Neural progenitor cell (in vitro differentiated cells): Measurements from ENCODE around the gene CCDC201. TPM values are rescaled to one million over a fixed set of nuclear protein-coding genes. Genes with fewer than 3 reads are reported as not detected.

ENCODE experiments used
- DNase-seq: peaks from one replicate; pipeline ENCODE4 v3.0.0-alpha.2; 2016; ENCODE audit warnings: low spot score
- H2AFZ ChIP-seq: fragments of 200-600 bp; sonication (generic); replicated peaks from 2 replicates; pipeline ENCODE4 v1.6.1; 2016; ENCODE audit warnings: antibody characterized with exemption
- H3F3A ChIP-seq: fragments of 200-600 bp; sonication (generic); 2 replicates; pipeline ENCODE4 v1.6.1; 2016; ENCODE audit warnings: antibody characterized with exemption, low read depth
- H3K27ac ChIP-seq: fragments of 200-600 bp; sonication (generic); 2 replicates; pipeline ENCODE4 v1.5.1; 2016; ENCODE audit warnings: mild to moderate bottlenecking
- H3K27me3 ChIP-seq: fragments of 200-600 bp; sonication (generic); 2 replicates; pipeline ENCODE4 v1.6.1; 2016; ENCODE audit warnings: mild to moderate bottlenecking, moderate library complexity
- H3K36me3 ChIP-seq: fragments of 200-600 bp; sonication (generic); 2 replicates; pipeline ENCODE4 v1.5.1; 2016
- H3K4me1 ChIP-seq: fragments of 200-600 bp; sonication (generic); 2 replicates; pipeline ENCODE4 v1.6.1; 2016; ENCODE audit warnings: mixed run types
- H3K4me2 ChIP-seq: fragments of 200-600 bp; sonication (generic); 2 replicates; pipeline ENCODE4 v1.6.1; 2016
- H3K4me3 ChIP-seq: fragments of 200-600 bp; sonication (generic); 2 replicates; pipeline ENCODE4 v1.5.1; 2016
- H3K79me2 ChIP-seq: fragments of 200-600 bp; sonication (generic); 2 replicates; pipeline ENCODE4 v1.6.1; 2016; ENCODE audit warnings: low read depth
- H3K9ac ChIP-seq: fragments of 200-600 bp; sonication (generic); 2 replicates; pipeline ENCODE4 v1.6.1; 2016
- H3K9me3 ChIP-seq: fragments of 200-600 bp; sonication (generic); 2 replicates; pipeline ENCODE4 v1.5.1; 2016; ENCODE audit warnings: low read depth
- H4K20me1 ChIP-seq: fragments of 200-600 bp; sonication (generic); 2 replicates; pipeline ENCODE4 v1.6.1; 2016; ENCODE audit warnings: low read depth
- H3K27ac Mint-ChIP-seq: 3 replicates; pipeline ENCODE4 v1.8.0; 2021; ENCODE audit warnings: mixed read lengths
- H3K27me3 Mint-ChIP-seq: 2 replicates; pipeline ENCODE4 v1.8.0; 2022; ENCODE audit warnings: low read depth, mild to moderate bottlenecking, inconsistent platforms, moderate library complexity, mixed read lengths; ENCODE audit not compliant: insufficient read depth
- H3K36me3 Mint-ChIP-seq: 3 replicates; pipeline ENCODE4 v1.8.0; 2021; ENCODE audit warnings: mixed read lengths
- H3K4me1 Mint-ChIP-seq: 3 replicates; pipeline ENCODE4 v1.8.0; 2021; ENCODE audit warnings: mixed read lengths
- H3K4me3 Mint-ChIP-seq: 3 replicates; pipeline ENCODE4 v1.8.0; 2021; ENCODE audit warnings: mild to moderate bottlenecking, moderate library complexity, mixed read lengths
- H3K9me3 Mint-ChIP-seq: 3 replicates; pipeline ENCODE4 v1.8.0; 2020; ENCODE audit warnings: mixed read lengths
- EZH2 ChIP-seq: fragments of 200-600 bp; sonication (generic); IDR thresholded peaks from 2 replicates; pipeline ENCODE4 v1.6.1; 2017; ENCODE audit warnings: antibody characterized with exemption, mild to moderate bottlenecking, moderate library complexity
- EZH2phosphoT487 ChIP-seq: fragments of 200-600 bp; sonication (generic); IDR thresholded peaks from 2 replicates; pipeline ENCODE4 v1.6.1; 2017; ENCODE audit warnings: antibody characterized with exemption
- total RNA-seq: library from RNA; depleted of rRNA; stranded (reverse); fragments of >200 nt; gene quantifications from 2 replicates; pipeline ENCODE4 v1.2.3, GENCODE V29; 2015; ENCODE audit warnings: low replicate concordance
- TF ChIP-seq, protein P1 (sequence below): fragments of 200-600 bp; sonication (generic); IDR thresholded peaks from 2 replicates; pipeline ENCODE4 v1.5.1; 2017; ENCODE audit warnings: antibody characterized with exemption, mild to moderate bottlenecking

The CCDC201 gene
- total RNA-seq, 1 donor from 2014 or later: not detected

DNA sequence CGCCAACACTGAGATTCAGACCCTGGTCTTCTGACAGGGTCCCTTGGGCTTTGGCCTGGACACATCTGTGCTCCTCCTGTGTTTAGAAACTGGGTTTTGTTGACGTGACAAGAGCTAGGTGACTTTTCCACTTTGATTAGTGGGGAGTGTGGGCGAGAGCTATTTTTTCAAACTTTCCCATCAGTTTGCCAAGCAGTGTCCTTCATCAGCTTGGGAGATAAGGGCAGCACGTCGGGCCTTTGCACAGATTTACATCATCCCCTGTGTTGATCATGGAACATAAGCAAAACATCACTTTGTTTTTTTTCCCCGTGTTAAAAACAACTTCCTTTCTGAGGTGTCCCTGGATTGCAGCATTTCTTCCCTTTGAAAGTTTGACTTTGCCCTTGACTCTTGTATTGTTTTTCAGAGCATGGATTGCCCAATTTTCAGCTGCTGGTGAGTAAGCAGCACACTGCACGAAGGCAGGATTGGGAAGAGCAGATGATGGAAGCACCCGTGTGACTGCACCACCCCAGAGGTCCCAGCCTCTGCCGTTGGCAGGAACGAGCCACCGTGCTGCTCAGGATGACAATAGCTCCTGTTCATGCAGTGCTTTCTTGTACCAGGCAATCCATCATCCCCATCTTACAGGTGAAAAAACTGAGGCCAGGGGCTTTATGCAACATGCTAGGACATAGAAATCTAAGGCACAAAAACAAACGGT is 9.0 kb upstream of the CCDC201 start:
- Mint-ChIP-seq H3K36me3 (no peaks in the 10 kb centered on the region), H3K4me3 (no peak overlapping the region), H3K4me1 (no peaks in the 10 kb centered on the region), H3K9me3 (peaks cover 3% of the 10 kb centered on the region), H3K27ac (no peak overlapping the region), H3K27me3 (peaks cover 9% of the 10 kb centered on the region)
- H3K4me3 ChIP-seq: no peak overlapping the region
- H3K4me2 ChIP-seq: no peak overlapping the region
- H3K9me3 ChIP-seq: no peaks in the 10 kb centered on the region
- H3K79me2 ChIP-seq: no peaks in the 10 kb centered on the region
- H3K36me3 ChIP-seq: no peaks in the 10 kb centered on the region
- no peaks in the 10 kb centered on the region for H3F3A ChIP-seq
- no peak overlapping the region for H2AFZ ChIP-seq
- H4K20me1 ChIP-seq: no peaks in the 10 kb centered on the region
- H3K27ac ChIP-seq: no peak overlapping the region
- TF ChIP-seq, protein P1, sequence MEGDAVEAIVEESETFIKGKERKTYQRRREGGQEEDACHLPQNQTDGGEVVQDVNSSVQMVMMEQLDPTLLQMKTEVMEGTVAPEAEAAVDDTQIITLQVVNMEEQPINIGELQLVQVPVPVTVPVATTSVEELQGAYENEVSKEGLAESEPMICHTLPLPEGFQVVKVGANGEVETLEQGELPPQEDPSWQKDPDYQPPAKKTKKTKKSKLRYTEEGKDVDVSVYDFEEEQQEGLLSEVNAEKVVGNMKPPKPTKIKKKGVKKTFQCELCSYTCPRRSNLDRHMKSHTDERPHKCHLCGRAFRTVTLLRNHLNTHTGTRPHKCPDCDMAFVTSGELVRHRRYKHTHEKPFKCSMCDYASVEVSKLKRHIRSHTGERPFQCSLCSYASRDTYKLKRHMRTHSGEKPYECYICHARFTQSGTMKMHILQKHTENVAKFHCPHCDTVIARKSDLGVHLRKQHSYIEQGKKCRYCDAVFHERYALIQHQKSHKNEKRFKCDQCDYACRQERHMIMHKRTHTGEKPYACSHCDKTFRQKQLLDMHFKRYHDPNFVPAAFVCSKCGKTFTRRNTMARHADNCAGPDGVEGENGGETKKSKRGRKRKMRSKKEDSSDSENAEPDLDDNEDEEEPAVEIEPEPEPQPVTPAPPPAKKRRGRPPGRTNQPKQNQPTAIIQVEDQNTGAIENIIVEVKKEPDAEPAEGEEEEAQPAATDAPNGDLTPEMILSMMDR: no peak
- TF ChIP-seq EZH2phosphoT487 (no peak), EZH2 (no peak)
- H3K4me1 ChIP-seq: no peaks in the 10 kb centered on the region
- peaks cover 13% of the 10 kb centered on the region for H3K27me3 ChIP-seq
- DNase-seq: no peak
- no peak overlapping the region for H3K9ac ChIP-seq

DNA sequence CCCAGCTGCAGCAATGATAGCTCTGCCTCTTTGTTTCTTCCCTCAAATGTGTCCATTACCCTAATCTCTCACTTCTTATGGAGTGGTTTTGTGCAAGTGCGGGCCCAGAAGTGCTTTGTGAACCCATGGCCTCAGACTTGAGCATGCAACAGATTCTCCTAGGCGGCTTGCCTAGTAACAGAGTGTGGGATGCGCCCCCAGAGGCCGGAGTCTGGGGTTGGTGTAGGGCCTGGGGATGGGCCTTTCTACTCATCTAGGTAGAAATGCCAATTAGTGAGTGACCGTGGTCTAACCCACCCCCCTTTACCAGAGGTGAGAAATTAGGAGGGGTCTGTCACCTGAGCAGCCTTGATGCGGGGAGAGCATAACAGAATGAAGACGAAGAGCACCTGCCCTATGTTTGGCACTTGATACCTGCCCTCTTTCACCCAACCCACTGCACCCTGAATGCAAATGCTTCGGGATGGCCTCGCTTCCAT is 8.4 kb upstream of the CCDC201 start:
- no peaks in the 10 kb centered on the region for H3K79me2 ChIP-seq
- peaks cover 7% of the 10 kb centered on the region for H3K27me3 ChIP-seq
- no peak for DNase-seq
- H3K4me3 ChIP-seq: no peak overlapping the region
- no peak overlapping the region for H3K27ac ChIP-seq
- no peaks in the 10 kb centered on the region for H3K4me1 ChIP-seq
- no peak overlapping the region for H3K27ac Mint-ChIP-seq
- no peaks in the 10 kb centered on the region for H3K4me1 Mint-ChIP-seq
- no peaks in the 10 kb centered on the region for H3F3A ChIP-seq
- H3K9me3 Mint-ChIP-seq: peaks cover 3% of the 10 kb centered on the region
- H3K27me3 Mint-ChIP-seq: peaks cover 5% of the 10 kb centered on the region
- H4K20me1 ChIP-seq: no peaks in the 10 kb centered on the region
- H3K9me3 ChIP-seq: no peaks in the 10 kb centered on the region
- no peaks in the 10 kb centered on the region for H3K36me3 Mint-ChIP-seq
- no peak overlapping the region for H3K9ac ChIP-seq
- TF ChIP-seq EZH2phosphoT487: no peak
- TF ChIP-seq EZH2: no peak
- TF ChIP-seq, protein P1: no peak
- H3K36me3 ChIP-seq: no peaks in the 10 kb centered on the region
- H3K4me2 ChIP-seq: no peak overlapping the region
- H3K4me3 Mint-ChIP-seq: no peak overlapping the region
- H2AFZ ChIP-seq: no peak overlapping the region

GRCh38 chr7:45880433-45880860 is 7.6 kb upstream of the CCDC201 start:
- Mint-ChIP-seq H3K27ac (no peak overlapping the region), H3K36me3 (no peaks in the 10 kb centered on the region), H3K9me3 (peaks cover 3% of the 10 kb centered on the region), H3K4me3 (no peak overlapping the region), H3K4me1 (no peaks in the 10 kb centered on the region), H3K27me3 (peaks cover 2% of the 10 kb centered on the region)
- Histone ChIP-seq H4K20me1 (no peaks in the 10 kb centered on the region), H2AFZ (no peak overlapping the region), H3F3A (no peaks in the 10 kb centered on the region), H3K9me3 (no peaks in the 10 kb centered on the region), H3K4me1 (no peaks in the 10 kb centered on the region), H3K27ac (no peak overlapping the region), H3K36me3 (no peaks in the 10 kb centered on the region), H3K79me2 (no peaks in the 10 kb centered on the region), H3K4me3 (no peak overlapping the region), H3K9ac (no peak overlapping the region), H3K27me3 (no peaks in the 10 kb centered on the region), H3K4me2 (no peak overlapping the region)
- TF ChIP-seq EZH2: no peak
- no peak for TF ChIP-seq EZH2phosphoT487
- TF ChIP-seq, protein P1: no peak
- DNase-seq: no peak
